DLD1 (cell line): Measurements from ENCODE around the gene SLC22A15.
"Not testable (repeated sequence)": the region's sequence is repeated elsewhere in the genome, so short reads cannot be mapped to it uniquely, and the experiment has no call there.

ENCODE experiments used
- in situ Hi-C: cut with HindIII; loops from 2 replicates; pipeline ENCODE4 v1.10.0; 2017; ENCODE audit warnings: low sequenced_read_pairs

Gene SLC22A15

DNA sequence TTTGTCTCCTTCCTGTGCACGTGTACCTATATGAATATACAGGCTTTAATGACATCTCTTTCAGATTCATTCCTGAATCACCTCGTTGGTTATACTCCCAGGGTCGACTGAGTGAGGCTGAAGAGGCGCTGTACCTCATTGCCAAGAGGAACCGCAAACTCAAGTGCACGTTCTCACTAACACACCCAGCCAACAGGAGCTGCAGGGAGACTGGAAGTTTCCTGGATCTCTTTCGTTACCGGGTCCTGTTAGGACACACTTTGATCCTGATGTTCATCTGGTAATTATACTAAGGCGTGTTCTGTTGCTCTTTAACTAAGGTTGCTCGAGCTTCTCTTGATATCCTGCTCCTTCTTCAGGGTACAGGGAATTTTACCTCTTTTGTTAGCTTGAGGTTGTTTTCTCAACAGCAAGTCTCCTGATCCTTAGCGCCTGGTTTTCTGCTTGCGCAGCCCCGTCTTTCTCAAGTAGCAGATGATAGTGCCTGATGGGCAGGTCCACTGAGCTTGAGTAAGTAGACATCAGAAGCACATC is 55.1 kb downstream of the SLC22A15 start:
- in situ Hi-C loops = no loop called here

DNA sequence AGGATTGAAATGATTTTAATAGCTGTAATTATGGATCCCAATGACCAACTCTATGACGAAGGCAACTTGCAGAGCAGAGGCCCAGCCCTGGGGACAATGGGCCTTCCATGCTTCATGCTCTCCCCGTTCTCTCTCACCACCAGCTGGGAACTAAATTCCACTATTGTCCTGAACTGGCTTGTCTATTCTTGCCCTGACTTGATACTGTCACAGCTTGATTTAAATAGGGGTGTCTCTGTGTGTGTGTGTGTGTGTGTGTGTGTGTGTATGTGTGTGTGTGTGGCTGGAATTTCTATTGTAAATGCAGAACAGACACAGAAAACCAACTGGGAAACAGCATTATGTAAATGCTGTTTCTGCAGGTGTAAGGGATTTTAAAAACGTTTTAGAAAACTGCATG is 57.0 kb downstream of the SLC22A15 start:
- in situ Hi-C loops = no loop called here

DNA sequence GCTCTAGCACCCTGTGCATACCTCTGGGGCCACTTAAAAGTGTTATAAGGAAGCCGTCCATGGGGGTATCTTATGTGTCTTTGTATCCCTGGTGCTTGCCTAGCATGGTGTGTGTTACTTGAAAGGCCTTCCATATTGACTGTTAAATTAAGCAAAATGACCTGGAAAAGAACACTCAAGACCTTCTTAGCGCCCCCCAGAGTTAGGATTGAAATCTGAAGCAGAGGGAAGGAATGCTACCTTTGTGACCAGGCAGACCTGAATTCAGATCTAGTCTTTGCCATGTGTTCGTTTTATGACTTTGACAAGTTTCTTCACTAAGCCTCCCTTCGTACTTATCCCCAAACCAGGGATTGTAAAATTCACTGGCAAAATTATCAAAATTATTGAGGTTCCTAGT is 59.9 kb downstream of the SLC22A15 start:
- in situ Hi-C loops = no loop called here

DNA sequence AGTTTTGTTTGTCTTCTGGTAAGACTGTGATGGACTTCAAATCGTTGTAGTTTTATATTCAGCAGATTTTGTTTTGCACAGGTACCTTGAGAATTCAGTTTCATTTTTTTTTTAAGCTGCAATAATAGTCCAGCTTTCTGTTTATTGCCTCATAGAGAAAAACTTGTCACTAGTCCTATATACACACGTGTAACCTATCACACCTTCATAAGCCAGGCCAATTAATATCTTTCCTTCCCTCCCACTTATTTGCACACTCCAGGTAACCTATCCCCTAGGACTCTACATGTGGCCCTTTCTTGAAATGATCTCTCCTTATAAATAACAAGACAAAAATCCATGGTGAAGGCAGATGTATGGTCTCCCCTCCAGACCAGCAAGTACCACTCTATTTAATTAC is 62.4 kb downstream of the SLC22A15 start:
- in situ Hi-C loops = no loop called here

DNA sequence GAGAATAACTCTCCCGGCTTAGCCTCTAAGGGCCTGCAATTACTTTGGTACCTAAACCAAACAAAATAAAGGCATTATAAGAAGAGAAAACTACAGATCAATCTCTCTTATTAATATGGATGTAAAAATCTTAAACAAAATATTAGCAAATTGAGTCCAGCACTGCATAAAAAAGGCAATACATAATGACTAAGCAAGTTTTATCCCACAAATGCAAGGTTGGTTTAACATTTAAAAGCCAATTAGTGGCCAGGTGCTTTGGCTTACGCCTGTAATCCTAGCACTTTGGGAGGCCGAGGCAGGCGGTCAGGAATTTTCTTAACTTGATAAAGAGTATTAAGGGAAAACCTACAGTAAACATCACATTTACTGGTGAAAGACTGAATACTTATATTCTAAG is 67.8 kb downstream of the SLC22A15 start:
- in situ Hi-C loops = no loop called here

DNA sequence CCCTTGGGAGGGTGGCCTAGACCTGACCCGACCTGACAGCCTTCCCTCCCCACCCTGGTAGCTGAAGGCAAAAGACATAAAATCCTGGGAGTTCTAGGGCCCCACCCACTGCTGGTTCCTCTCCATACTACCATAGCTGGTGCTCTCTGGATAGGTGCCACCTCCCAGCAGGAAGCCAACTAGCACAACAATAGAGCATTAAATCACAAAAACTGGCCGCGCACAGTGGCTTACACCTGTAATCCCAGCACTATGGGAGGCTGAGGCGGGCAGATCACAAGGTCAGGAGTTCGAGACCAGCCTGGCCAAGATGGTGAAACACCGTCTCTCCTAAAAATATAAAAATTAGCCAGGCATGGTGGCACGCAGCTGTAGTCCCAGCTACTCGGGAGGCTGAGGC is 70.6 kb downstream of the SLC22A15 start:
- in situ Hi-C loops = not testable (repeated sequence)

DNA sequence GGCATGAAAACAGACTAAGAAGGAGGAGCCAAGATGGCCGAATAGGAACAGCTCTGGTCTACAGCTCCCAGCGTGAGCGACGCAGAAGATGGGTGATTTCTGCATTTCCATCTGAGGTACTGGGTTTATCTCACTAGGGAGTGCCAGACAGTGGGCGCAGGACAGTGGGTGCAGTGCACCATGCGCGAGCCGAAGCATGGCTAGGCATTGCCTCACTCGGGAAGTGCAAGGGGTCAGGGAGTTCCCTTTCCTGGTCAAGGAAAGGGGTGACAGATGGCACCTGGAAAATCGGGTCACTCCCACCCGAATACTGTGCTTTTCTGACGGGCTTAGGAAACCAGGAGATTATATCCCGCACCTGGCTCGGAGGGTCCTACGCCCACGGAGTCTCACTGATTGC is 75.6 kb downstream of the SLC22A15 start:
- in situ Hi-C loops = not testable (repeated sequence)

DNA sequence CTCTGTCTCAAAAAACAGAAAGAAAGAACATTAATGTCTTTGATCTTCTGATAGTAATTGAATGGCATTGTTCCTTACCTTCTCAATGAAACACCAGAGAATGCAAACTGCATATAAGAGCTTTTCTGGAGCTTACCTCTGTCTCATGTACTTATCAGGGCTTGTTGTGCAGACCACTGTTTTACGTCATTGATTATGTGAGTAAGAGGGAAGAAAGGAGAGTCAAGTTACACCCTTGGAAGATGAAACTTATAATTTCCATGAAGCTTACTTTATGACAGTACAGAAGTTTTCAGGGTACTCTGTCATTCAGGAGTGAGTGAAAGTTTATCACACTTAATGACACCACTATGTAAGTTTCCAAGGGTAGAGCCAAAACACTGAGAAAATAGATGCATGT is 85.9 kb downstream of the SLC22A15 start:
- in situ Hi-C loops = no loop called here

DNA sequence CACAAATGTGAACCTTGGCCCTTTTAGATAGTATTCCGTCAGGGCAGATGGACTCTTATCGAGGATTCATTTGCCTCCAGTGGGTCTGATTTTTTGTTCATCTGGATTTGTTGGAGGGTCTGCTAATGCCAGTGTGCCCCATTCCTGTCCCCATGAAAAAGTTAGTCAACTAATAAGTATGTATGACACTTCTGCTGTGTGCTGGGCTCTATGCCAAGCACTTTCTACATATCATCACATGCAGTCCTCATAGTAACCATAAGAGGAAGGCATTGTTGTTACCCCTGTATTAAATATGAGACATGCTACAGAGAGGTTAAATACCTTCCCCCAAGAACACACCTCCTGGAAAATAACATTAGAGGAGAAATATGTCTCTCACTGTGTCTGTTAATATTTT is 88.3 kb downstream of the SLC22A15 start:
- in situ Hi-C loops = no loop called here

DNA sequence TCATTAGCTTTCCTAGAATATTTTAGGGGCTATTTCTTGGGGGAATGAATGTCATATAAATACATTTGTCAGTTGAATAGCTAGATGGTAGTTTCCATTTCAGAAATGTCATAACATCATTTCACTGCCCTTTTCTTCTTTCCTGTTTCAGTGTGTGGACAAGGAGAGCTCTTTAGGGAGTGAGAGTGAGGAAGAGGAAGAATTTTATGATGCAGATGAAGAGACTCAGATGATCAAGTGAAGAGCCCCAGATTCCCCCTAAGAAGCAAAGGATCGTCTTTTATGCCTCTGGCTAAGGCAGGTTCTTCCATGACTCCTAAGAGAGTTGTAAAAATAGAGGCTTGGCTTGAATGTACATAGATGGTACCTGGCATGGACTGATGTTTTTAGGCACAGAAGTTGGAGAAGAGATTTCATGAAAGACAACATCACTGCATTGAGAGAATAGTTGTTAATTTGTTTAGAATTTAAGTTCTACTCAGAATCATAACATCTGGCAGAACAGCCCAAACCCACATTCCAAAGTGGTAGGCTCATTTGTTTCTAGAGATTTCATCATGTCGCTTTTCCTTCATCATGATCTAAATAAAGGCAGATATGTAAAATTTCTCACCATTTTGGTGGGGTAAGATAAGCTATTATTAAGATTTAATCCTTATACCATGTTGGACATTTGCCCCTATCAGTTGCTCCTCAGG is 90.7 kb downstream of the SLC22A15 start:
- in situ Hi-C loops = no loop called here

DNA sequence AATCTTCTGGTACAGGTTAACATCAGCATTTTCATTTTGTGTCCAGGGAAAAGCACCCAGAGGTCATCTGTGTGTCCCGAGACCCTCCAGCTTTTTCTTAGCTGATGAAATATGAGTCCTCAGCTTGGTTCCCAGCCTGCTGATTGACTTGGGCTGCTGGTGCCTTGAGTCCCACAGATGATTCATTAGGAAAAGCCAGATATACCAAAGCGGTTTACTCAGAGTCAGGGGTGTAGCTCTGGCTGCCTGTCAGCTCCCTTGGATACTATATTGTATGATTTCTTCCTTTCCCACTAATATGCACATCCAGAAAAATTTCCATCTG is 91.2 kb downstream of the SLC22A15 start:
- in situ Hi-C loops = no loop called here

DNA sequence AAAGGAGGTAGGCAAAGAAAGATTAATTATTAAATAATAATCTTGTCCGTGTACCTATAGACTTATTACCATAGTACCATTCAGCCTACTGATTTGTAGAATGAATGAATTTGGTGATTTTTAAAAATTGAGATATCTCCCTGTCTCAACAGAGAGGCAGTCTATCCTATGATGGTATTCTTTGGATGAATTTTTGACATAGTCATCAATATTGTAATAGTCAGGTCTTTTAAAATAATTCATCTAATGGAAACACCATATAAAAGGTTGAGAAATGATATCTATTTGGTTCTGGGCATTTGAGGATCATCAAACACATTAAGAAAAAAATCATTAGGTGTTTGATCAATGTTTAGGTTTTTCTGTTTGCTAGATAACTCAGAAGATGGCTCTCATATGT is 99.3 kb downstream of the SLC22A15 start:
- in situ Hi-C loops = no loop called here

DNA sequence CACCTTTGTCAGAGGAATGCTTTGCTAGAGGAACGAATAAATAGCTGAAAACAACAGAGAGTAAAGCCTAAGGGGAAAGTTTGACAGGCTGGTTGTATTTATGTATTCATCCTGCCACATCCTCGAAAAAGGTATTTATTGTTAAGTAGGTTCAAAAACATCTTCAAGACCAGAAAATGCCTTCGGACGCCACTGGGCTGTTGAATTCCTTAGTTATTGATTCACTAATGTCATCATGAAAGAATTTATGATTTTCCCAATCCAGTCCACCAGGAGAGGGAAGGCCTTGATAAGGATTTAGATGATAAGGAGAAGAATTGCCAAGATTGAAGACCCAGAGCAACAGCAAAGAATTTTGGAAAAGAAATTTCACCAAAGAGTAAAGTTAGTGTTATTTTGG is 99.7 kb downstream of the SLC22A15 start:
- in situ Hi-C loops = no loop called here

DNA sequence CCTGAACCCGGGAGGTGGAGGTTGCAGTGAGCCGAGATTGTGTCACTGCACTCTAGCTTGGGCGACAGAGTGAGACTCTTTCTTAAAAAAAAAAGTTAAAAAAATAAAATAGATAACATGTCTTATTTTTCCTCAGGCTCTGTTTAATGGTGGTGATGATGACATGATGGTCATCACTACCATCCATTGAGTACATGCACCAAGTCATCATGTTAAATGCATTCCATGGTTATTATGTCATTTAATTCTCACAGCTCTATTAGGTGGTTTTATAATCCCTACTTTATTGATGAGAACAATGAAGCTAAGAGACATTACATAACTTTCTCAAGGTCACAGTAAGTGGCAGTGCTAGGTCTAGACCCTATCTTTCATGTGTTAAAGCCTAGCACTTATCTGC is 100.5 kb downstream of the SLC22A15 start:
- in situ Hi-C loops = no loop called here

DNA sequence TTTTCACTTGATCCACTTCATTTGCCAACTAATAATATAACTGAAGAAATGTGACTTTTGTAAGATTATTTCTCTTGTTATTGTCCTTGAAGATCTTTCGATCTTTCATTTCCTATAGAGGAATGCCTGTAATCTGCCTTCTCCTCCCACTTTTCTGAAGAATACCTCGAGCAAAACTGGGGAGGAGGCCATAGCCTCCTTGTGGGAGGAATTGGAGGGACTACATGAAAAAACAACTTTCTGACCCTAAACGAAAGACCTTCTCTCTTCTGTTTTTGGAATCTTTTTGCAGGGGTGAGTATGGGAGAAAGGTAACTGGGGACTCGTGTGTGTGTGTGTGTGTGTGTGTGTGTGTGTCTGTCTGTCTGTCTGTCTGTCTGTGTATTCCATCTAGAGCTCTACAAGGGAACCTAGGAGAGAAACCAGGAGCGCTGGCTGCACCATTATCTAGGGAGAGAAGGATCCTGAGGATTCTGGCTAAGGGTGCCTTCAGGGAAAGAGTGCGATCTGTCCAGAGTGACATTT is 102.4 kb downstream of the SLC22A15 start:
- in situ Hi-C loops = no loop called here

DNA sequence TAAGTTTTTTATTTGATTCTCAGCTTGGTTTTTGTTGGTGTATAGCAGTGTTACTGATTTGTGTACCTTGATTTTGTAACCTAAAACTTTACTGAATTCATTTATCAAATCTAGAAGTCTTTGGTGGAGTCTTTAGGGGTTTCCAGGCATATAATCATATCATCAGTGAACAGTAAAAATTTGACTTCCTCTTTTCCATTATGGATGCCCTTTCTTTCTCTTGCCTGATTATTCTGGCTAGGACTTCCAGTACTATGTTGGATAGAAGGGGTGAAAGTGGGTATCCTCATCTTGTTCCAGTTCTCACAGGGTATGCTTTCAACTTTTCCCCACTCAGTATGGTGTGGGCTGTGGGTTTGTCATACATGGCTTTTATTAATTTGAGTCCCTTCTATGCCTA is 111.3 kb downstream of the SLC22A15 start:
- in situ Hi-C loops = no loop called here

DNA sequence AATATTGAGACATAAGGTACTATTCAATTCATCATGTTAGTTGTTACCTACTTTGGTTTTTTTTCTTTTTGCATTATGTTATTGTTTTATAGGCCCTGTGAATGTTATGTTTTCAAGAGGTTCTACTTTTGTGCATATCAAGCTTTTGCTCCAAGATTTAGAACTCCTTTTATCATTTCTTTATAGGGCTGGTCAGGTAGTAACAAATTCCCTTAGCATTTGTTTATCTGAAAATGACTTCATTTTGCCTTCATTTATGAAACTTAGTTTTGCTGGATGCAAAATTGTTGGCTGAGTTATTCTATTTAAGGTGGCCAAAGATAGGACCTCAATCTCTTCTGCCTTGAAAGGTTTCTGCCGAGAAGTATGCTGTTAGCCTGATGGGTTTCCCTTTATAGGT is 113.6 kb downstream of the SLC22A15 start:
- in situ Hi-C loops = no loop called here

DNA sequence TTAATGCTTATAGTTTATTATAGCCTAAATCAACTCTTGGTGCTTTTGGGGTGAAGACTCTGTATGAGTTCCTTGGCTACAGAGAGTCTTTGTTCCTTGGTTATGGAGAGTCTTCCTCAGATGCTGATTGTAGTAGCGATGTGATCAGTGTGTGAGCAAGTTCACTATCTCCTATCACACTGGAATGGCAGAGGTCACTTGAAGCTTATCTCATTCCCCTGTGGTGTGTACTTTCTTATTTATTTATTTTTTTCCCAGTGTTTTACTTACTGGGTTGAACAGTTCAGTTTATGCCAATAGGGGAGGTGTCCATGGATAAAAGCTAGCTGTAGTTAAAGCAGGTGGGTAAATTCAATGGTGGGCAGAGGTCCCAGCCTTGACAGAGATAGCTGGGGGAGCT is 114.8 kb downstream of the SLC22A15 start:
- in situ Hi-C loops = no loop called here

DNA sequence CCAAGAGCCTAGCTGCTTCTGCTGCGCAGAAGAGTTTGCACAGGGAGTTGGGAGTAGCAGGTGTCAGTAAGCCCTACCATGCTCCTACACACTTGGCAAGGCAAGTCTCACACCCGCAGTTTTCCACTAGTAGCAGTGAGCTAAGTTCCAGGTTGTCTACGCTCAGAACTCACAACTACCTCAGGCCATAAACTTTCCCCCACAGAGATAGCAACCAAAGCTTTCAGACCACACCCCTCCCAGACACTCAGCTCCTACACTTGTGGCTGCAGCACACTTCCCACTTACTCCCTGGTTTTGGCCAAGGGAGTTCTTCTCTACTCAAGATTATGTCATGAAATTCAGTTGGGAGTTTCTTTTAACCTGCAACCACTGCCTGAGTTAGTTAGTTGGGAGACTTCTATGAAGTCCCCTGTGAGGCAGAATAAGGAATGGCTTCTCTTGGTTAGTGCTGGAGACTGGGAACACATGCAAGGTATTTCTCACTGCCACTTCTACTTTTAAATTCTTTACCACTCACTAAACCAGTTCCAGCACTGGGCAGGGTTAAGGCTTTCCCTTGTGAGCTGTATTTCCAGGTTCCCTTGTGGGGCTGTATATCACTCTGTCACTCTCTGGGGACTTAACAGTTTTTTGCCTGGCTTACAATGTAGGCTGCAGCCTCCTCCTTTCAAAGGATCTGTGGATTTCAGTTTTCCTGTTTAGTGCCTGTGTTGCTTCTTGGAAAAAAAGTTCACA is 116.6 kb downstream of the SLC22A15 start:
- in situ Hi-C loops = no loop called here

DNA sequence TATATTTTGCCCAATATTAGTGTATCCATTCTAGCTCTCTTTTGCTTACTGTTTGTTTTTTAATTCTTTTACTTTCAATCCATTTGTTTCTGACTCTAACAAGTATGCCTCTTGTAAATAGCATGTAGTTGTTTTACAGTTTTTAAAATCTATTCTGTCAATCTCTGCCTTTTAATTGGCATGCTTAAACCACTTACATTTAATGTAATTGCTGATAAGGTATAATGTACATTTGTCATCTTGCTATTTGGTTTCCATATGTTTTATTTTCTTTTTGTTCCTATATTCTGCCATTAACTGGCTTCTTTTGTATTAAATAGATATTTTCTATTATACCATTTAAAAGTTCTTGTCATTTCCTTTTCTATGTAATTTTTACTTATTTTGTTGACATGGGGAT is 118.7 kb downstream of the SLC22A15 start:
- in situ Hi-C loops = no loop called here

DNA sequence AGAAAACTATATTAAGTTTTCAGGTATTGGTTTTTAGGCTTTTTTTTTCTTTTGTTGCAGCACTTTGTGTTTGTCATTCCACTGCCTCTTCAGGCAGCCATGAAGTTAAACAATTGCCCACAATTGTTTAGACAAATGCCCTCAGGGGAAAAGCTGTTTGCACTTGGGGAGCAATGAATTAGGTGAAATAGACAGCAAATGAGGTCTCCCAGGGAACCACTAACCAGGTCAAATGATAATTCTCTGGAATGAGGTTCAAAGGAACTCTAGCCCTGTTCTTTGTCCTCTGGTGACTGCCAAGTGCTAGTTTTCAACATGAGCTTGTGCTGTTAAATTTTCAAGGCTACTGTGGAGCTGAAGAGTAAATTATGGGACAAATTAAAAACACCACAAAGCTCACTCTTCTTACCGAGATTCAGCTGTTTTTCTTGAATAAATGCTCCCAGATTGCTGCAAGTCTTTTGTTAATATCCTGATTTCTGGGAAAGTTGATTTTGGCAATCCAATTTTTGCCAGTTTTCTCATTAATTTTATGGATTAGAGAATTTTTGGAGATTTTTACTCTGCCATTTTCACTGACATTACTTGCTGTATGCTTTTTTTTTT is 119.8 kb downstream of the SLC22A15 start:
- in situ Hi-C loops = no loop called here

DNA sequence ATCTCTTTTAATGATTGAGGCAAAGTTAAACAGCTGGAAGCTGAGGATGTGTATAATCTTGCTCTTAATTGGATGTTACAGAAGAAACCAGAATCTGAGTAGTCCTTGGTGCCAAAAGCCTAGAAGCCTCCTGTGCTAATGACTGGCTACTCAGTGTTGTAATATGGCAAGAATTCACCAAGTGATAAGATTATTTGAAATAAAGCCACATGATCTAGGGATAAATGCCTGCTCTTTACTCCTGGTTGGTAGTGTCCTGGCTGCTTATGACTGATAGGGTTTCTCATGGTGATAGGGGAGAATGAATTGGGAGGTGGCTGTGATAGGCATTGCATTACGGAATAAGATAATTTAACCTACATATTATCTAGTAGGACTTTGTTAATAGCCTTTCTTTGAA is 121.3 kb downstream of the SLC22A15 start:
- in situ Hi-C loops = no loop called here
